KMS-11 (cell line): ENCODE data around the gene ZNF121.

Source experiments
- H2AFZ ChIP-seq: fragments of 200-600 bp; sonication (generic); 2 replicates; pipeline ENCODE4 v1.6.1; 2016; ENCODE audit warnings: antibody characterized with exemption, mixed run types, low read depth
- H3K27ac ChIP-seq: fragments of 200-600 bp; sonication (generic); 2 replicates; pipeline ENCODE4 v1.6.1; 2016; ENCODE audit warnings: mild to moderate bottlenecking, mixed run types
- H3K27me3 ChIP-seq: fragments of 200-600 bp; sonication (generic); 2 replicates; pipeline ENCODE4 v1.6.1; 2017; ENCODE audit warnings: mild to moderate bottlenecking, low read depth, mixed run types, moderate library complexity; ENCODE audit not compliant: insufficient read depth
- H3K36me3 ChIP-seq: fragments of 200-600 bp; sonication (generic); 2 replicates; pipeline ENCODE4 v1.6.1; 2017; ENCODE audit warnings: mild to moderate bottlenecking, mixed run types; ENCODE audit not compliant: insufficient read depth
- H3K4me1 ChIP-seq: fragments of 200-600 bp; sonication (generic); 2 replicates; pipeline ENCODE4 v1.6.1; 2016; ENCODE audit warnings: mild to moderate bottlenecking, low read depth, mixed run types; ENCODE audit not compliant: poor library complexity, severe bottlenecking
- H3K4me2 ChIP-seq: fragments of 200-600 bp; sonication (generic); 2 replicates; pipeline ENCODE4 v1.7.0; 2016; ENCODE audit warnings: mild to moderate bottlenecking, mixed run types
- H3K4me3 ChIP-seq: fragments of 200-600 bp; sonication (generic); IDR thresholded peaks from 2 replicates; pipeline ENCODE4 v1.6.1; 2017; ENCODE audit warnings: low read depth, low read length, mixed read lengths; ENCODE audit not compliant: insufficient read depth
- H3K79me2 ChIP-seq: fragments of 200-600 bp; sonication (generic); 2 replicates; pipeline ENCODE4 v1.6.1; 2016; ENCODE audit warnings: low read depth, mixed run types; ENCODE audit not compliant: insufficient read depth
- H3K9ac ChIP-seq: fragments of 200-600 bp; sonication (generic); 2 replicates; pipeline ENCODE4 v1.6.1; 2016; ENCODE audit warnings: mild to moderate bottlenecking, mixed run types
- H4K20me1 ChIP-seq: fragments of 200-600 bp; sonication (generic); 2 replicates; pipeline ENCODE4 v1.6.1; 2016; ENCODE audit warnings: mild to moderate bottlenecking, mixed run types; ENCODE audit not compliant: insufficient read depth
- CTCF ChIP-seq: fragments of 200-600 bp; sonication (generic); conservative IDR thresholded peaks from 2 replicates; pipeline ENCODE4 v1.6.1; 2017; ENCODE audit warnings: low read depth, mild to moderate bottlenecking, antibody characterized with exemption, low read length, moderate library complexity, mixed read lengths

The ZNF121 gene

GRCh38 chr19:9620842-9621155 lies 36.5 kb upstream of the ZNF121 start:
- Histone ChIP-seq H3K36me3 (peaks cover 3% of the 10 kb centered on the region; the same call in 1 of the 2 replicates), H3K4me2 (peak overlapping the region; percentile 64), H2AFZ (peak overlapping the region; percentile 95), H3K79me2 (peaks cover 5% of the 10 kb centered on the region; the same call in 1 of the 2 replicates), H3K4me3 (peak overlapping the region; percentile 33), H4K20me1 (no peaks in the 10 kb centered on the region), H3K27ac (peak overlapping the region; percentile 90), H3K9ac (peak overlapping the region; percentile 88), H3K27me3 (no peaks in the 10 kb centered on the region), H3K4me1 (peaks cover 9% of the 10 kb centered on the region)
- no peak for TF ChIP-seq CTCF

DNA sequence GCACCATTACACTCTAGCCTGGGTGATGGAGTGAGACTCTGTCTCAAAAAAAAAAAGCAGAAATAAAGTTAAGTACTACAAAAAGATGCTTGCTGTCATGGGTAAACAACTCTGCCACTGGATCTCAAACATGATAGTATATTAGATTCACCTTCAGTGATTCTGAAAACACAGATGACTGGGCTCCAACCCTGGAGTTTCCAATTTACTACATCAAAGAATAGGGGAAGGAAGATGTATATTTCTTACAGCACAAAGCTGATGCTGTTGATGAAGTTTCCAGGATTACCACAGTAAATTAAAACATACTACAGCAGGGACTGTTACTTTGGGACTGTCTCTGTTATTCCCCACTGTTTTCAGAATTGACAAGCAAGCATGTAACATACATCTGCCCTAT lies 31.5 kb upstream of the ZNF121 start:
- Histone ChIP-seq H2AFZ (no peak overlapping the region), H4K20me1 (no peaks in the 10 kb centered on the region), H3K4me2 (no peak overlapping the region), H3K27me3 (no peaks in the 10 kb centered on the region), H3K27ac (no peak overlapping the region), H3K4me3 (no peak overlapping the region), H3K4me1 (peaks cover 3% of the 10 kb centered on the region), H3K9ac (no peak overlapping the region), H3K79me2 (peaks cover 5% of the 10 kb centered on the region; the same call in 1 of the 2 replicates), H3K36me3 (peaks cover 23% of the 10 kb centered on the region; the same call in 1 of the 2 replicates)
- no peak for TF ChIP-seq CTCF

DNA sequence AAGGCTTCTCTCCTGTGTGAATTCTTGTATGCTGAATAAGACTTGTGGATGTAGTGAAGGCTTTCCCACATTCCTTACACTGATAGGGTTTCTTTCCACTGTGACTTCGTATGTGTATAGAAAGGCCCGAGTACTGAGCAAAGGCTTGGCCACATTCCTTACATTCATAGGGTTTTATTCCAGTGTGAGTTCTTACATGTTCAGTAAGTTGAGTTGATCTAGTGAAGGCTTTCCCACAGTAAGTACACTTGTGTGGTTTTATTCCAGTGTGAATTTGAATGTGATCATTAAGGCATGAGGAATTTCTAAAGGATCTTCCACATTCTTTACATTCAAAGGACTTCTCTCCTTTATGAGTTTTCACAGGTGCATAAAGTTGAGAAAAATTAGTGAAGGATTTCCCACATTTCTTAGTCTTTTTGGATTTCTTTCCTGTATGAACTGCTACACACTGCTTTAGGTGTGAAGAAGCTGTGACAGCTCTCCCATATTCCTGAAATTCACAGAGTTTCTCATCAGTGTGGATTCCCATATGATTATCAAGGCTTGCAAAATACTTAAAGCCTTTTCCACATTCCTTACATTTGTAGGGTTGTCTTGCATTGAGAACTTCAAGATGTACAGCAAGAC lies 26.3 kb upstream of the ZNF121 start:
- Histone ChIP-seq H3K4me3 (no peak overlapping the region), H3K36me3 (peaks cover 20% of the 10 kb centered on the region; the same call in 1 of the 2 replicates), H3K27ac (no peak overlapping the region), H2AFZ (no peak overlapping the region), H3K79me2 (no peaks in the 10 kb centered on the region), H3K4me1 (no peaks in the 10 kb centered on the region), H3K9ac (no peak overlapping the region), H4K20me1 (no peaks in the 10 kb centered on the region), H3K27me3 (no peaks in the 10 kb centered on the region), H3K4me2 (no peak overlapping the region)
- TF ChIP-seq CTCF, result no peak

- Histone ChIP-seq H3K79me2 (no peaks in the 10 kb centered on the region), H3K4me1 (no peaks in the 10 kb centered on the region), H3K4me3 (no peak overlapping the region), H3K27me3 (no peaks in the 10 kb centered on the region), H3K9ac (no peak overlapping the region), H3K36me3 (peaks cover 11% of the 10 kb centered on the region; the same call in 1 of the 2 replicates), H3K27ac (no peak overlapping the region), H2AFZ (no peak overlapping the region), H4K20me1 (no peaks in the 10 kb centered on the region), H3K4me2 (no peak overlapping the region)
- TF ChIP-seq CTCF, result no peak
These were observed 24.6 kb upstream of the ZNF121 start for GRCh38 chr19:9608912-9609311.
